Stomach smooth muscle (tissue), 2 donors: Measurements from ENCODE around the gene NAP1L4.

Experiments
- H3K27ac ChIP-seq: one replicate; pipeline ENCODE4 v1.7.0; 2013; ENCODE audit warnings: mild to moderate bottlenecking, low read length, inconsistent platforms
- H3K27me3 ChIP-seq, 2 donors: one replicate each; pipeline ENCODE4 v1.7.0; 2013; ENCODE audit warnings: low read length in 2 of 2; ENCODE audit not compliant: insufficient read depth in 2 of 2, control insufficient read depth in 1 of 2
- H3K36me3 ChIP-seq, 2 donors: one replicate each; pipeline ENCODE4 v1.7.0; 2013; ENCODE audit warnings: low read length in 2 of 2; ENCODE audit not compliant: control insufficient read depth in 2 of 2, insufficient read depth in 2 of 2
- H3K4me1 ChIP-seq: one replicate; pipeline ENCODE4 v1.7.0; 2013; ENCODE audit warnings: low read length; ENCODE audit not compliant: control insufficient read depth, insufficient read depth
- H3K4me3 ChIP-seq, 2 donors: one replicate each; pipeline ENCODE4 v1.7.0; 2013; ENCODE audit warnings: low read length in 2 of 2
- H3K9ac ChIP-seq, 2 donors: one replicate each; pipeline ENCODE4 v1.7.0; 2013; ENCODE audit warnings: low read length in 2 of 2, mild to moderate bottlenecking in 1 of 2
- H3K9me3 ChIP-seq, 2 donors: one replicate each; pipeline ENCODE4 v1.7.0; 2013; ENCODE audit warnings: low read length in 2 of 2; ENCODE audit not compliant: control insufficient read depth in 2 of 2
- donor health status: healthy.
- donor health status: Pancreatic carcinoma.

The NAP1L4 gene

DNA sequence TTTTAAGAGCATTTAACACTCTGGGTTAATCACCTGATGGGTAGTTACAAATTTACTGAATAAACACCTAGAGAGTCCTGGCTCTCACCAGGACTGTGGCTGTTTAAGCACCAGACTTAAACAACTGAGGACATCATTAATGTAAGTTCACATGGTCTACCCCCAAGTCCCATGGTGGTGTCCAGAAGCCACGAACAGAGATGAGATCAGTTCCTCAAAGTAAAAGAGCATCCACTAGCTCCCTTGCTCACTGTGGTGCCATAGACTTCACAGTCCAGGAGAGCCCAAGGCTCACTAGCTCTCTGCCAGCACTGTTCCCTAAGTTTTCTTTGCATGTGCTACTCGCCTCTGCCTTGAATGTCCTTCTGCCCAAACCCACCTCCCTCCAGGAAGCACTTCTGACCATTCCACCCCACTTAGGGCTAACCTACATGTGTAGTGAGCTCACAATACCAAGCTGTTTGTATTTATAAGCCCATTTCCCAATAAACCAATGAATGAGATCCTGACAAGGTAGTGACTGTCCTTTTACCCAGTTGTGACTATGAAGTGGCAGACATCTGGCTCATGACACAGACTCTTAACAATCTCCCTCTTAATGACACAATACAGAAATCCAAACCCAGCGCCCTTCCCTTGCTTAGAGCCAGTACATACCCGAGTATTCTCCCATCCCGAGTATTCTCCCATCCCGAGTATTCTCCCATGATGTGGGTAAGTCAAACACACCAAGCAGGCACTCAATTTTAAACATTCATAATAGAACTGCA, 15.7 kb downstream of the NAP1L4 start:
- Histone ChIP-seq H3K4me3 (no peak overlapping the region), H3K27ac (no peak overlapping the region), H3K36me3 (peaks cover 44 to 55% of the 10 kb centered on the region in 2 donors), H3K9ac (no peak overlapping the region), H3K9me3 (no peaks in the 10 kb centered on the region), H3K4me1 (no peaks in the 10 kb centered on the region), H3K27me3 (no peaks in the 10 kb centered on the region)

DNA sequence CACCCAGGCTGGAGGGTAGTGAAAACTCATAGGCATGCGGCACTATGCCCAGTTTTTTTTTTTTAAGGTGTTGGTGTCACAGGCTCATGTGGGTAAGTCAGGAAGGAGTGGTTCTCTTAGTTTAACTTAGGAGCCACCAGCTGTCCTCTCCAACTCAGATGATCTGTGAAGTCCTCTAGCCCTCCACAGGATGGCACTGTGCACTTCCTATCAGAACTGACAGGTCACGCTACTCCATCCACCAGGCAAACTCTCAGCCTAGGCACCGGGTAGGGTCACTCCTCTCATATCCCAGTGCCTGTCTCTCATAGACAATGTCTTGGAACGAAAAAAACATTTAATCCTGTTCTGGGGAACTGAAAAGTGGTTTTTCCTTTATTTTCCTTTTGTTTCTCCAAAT, 16.5 kb downstream of the NAP1L4 start:
- Histone ChIP-seq H3K9ac (no peak overlapping the region), H3K36me3 (peaks cover 48 to 60% of the 10 kb centered on the region in 2 donors), H3K27me3 (no peaks in the 10 kb centered on the region), H3K27ac (no peak overlapping the region), H3K4me3 (no peak overlapping the region), H3K9me3 (no peaks in the 10 kb centered on the region), H3K4me1 (no peaks in the 10 kb centered on the region)

GRCh38 chr11:2974272-2974671, 17.9 kb downstream of the NAP1L4 start:
- Histone ChIP-seq H3K27ac (no peak overlapping the region), H3K9ac (no peak overlapping the region), H3K4me3 (no peak overlapping the region), H3K27me3 (no peaks in the 10 kb centered on the region), H3K4me1 (no peaks in the 10 kb centered on the region), H3K36me3 (peaks cover 57 to 72% of the 10 kb centered on the region in 2 donors), H3K9me3 (no peaks in the 10 kb centered on the region)

- H3K27me3 ChIP-seq, result no peaks in the 10 kb centered on the region
- peaks cover 73 to 77% of the 10 kb centered on the region in 2 donors for H3K36me3 ChIP-seq
- no peak overlapping the region for H3K9ac ChIP-seq
- no peak overlapping the region for H3K4me3 ChIP-seq
- H3K27ac ChIP-seq, result no peak overlapping the region
- H3K4me1 ChIP-seq, result no peaks in the 10 kb centered on the region
- H3K9me3 ChIP-seq, result no peaks in the 10 kb centered on the region
Observed at GRCh38 chr11:2968341-2968900, 23.7 kb downstream of the NAP1L4 start.

GRCh38 chr11:2964782-2965181, 27.3 kb downstream of the NAP1L4 start:
- Histone ChIP-seq H3K36me3 (peaks cover 56 to 72% of the 10 kb centered on the region in 2 donors), H3K4me1 (no peaks in the 10 kb centered on the region), H3K27ac (no peak overlapping the region), H3K9me3 (no peaks in the 10 kb centered on the region), H3K27me3 (no peaks in the 10 kb centered on the region), H3K4me3 (no peak overlapping the region), H3K9ac (no peak overlapping the region)

- H3K9ac ChIP-seq, result no peak overlapping the region
- H3K36me3 ChIP-seq, result peaks cover 52 to 71% of the 10 kb centered on the region in 2 donors
- no peak overlapping the region for H3K27ac ChIP-seq
- no peaks in the 10 kb centered on the region for H3K27me3 ChIP-seq
- H3K9me3 ChIP-seq, result no peaks in the 10 kb centered on the region
- H3K4me3 ChIP-seq, result no peak overlapping the region
- no peaks in the 10 kb centered on the region for H3K4me1 ChIP-seq
Observed at GRCh38 chr11:2963761-2964160, 28.4 kb downstream of the NAP1L4 start.

DNA sequence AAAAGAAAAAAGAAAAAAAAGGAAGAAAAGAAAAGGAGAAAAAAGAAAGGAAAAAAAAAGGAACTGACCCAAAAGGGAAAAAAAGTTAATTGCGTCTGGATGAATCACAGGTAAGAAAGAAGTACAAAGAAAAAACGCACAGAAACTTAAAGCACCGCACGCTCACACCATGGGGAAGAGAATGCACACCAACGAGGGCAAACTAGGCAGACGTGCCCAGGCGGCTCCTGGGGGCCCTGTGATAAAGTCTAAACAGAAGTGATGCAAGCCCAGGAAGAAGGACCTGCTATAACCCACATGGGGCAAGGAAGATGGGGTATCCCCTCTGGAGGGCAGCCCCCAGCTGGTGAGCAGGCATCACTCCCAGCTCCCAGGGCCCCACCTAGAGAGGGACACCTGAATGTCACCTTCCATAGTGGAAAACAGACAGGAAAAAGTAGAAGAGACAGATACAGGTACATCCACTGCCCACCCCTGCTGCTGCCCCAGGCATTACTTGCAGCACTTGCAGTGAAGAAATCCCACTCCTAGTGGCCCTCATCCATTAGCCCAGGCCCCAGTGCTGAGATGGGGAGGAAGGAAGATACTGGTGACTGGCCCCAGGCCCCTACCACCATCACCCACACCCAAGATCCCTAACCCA, 28.9 kb downstream of the NAP1L4 start:
- Histone ChIP-seq H3K27me3 (no peaks in the 10 kb centered on the region), H3K9me3 (no peaks in the 10 kb centered on the region), H3K4me1 (no peaks in the 10 kb centered on the region), H3K9ac (no peak overlapping the region), H3K27ac (no peak overlapping the region), H3K4me3 (no peak overlapping the region), H3K36me3 (peaks cover 51 to 71% of the 10 kb centered on the region in 2 donors)

DNA sequence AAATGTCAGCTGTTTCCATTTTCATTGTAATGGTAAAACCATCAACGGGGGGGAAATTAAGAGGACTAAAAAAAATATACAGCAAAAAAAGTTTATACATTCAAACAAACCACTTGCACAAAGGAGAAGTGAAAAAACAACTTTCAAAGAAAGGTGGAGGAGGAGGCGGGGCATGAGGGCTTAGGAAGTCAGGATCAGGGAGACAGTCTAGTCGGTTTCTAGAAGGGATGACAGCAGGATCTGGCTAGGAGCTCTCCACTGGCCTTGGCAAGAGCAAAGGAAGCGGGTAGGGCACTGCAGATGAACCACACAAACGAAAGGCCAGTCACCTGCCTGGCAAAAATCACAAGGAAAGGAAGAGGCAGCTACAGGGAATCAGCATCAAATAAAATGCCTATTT, 31.0 kb downstream of the NAP1L4 start:
- peaks cover 53 to 67% of the 10 kb centered on the region in 2 donors for H3K36me3 ChIP-seq
- no peak overlapping the region for H3K27ac ChIP-seq
- no peak overlapping the region for H3K4me3 ChIP-seq
- H3K9ac ChIP-seq, result no peak overlapping the region
- no peaks in the 10 kb centered on the region for H3K9me3 ChIP-seq
- no peaks in the 10 kb centered on the region for H3K4me1 ChIP-seq
- no peaks in the 10 kb centered on the region for H3K27me3 ChIP-seq

DNA sequence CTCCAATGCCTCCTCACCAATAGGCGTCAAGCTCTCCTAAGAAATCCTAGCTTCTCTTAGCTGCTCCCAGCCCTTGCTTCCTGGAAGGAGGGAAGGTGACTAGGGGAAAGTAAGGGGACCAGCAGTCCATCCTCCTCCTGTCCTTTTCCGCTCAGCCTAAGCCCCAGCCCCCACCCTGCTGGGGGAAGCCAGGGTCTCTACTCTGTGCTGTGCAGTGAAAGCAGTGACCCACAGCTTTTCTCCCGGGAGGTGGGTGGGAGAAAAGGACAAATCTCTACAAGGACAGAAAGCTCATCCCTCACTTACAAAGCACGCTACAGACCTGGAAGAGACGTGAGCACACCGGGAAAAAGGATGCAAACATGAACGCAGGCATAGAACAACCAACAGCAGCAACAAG, 32.0 kb downstream of the NAP1L4 start:
- Histone ChIP-seq H3K9ac (no peak overlapping the region), H3K36me3 (peaks cover 57 to 70% of the 10 kb centered on the region in 2 donors), H3K27me3 (no peaks in the 10 kb centered on the region), H3K27ac (no peak overlapping the region), H3K9me3 (no peaks in the 10 kb centered on the region), H3K4me1 (no peaks in the 10 kb centered on the region), H3K4me3 (no peak overlapping the region)

GRCh38 chr11:2958251-2958650, 33.9 kb downstream of the NAP1L4 start:
- no peak overlapping the region for H3K9ac ChIP-seq
- peaks cover 57 to 68% of the 10 kb centered on the region in 2 donors for H3K36me3 ChIP-seq
- H3K27me3 ChIP-seq, result no peaks in the 10 kb centered on the region
- H3K4me1 ChIP-seq, result no peaks in the 10 kb centered on the region
- no peak overlapping the region for H3K4me3 ChIP-seq
- no peak overlapping the region for H3K27ac ChIP-seq
- no peaks in the 10 kb centered on the region for H3K9me3 ChIP-seq
